Kidney epithelial cell (primary cell): ENCODE measurements around the gene CAMSAP1. TPM values are rescaled to one million over a fixed set of nuclear protein-coding genes. Genes with fewer than 3 reads are reported as not detected.

Source experiments
- DNase-seq: peaks from one replicate; pipeline ENCODE4 v3.0.0-alpha.2; 2010; ENCODE audit warnings: low read depth
- H3K27me3 ChIP-seq: 2 replicates; pipeline ENCODE4 v1.6.0; 2011; ENCODE audit warnings: low read length; ENCODE audit not compliant: control insufficient read depth, insufficient read depth
- H3K36me3 ChIP-seq: 2 replicates; pipeline ENCODE4 v1.5.1; 2011; ENCODE audit warnings: low read length; ENCODE audit not compliant: control insufficient read depth, insufficient read depth
- H3K4me3 ChIP-seq: 2 replicates; pipeline ENCODE4 v1.5.1; 2011; ENCODE audit warnings: low read depth, mild to moderate bottlenecking, control low read depth, low read length
- CTCF ChIP-seq: IDR thresholded peaks from 2 replicates; pipeline ENCODE4 v1.5.1; 2011; ENCODE audit warnings: mild to moderate bottlenecking, moderate library complexity, low read length, control low read depth, inconsistent platforms; ENCODE audit not compliant: insufficient read depth, poor library complexity, severe bottlenecking
- total RNA-seq: library from RNA; depleted of rRNA; stranded (reverse); fragments of >200 nt; gene quantifications from 2 replicates; pipeline ENCODE4 v1.2.3, GENCODE V29; 2015

Gene CAMSAP1
- total RNA-seq, 1 donor from 2014 or later: 70.4 TPM

DNA sequence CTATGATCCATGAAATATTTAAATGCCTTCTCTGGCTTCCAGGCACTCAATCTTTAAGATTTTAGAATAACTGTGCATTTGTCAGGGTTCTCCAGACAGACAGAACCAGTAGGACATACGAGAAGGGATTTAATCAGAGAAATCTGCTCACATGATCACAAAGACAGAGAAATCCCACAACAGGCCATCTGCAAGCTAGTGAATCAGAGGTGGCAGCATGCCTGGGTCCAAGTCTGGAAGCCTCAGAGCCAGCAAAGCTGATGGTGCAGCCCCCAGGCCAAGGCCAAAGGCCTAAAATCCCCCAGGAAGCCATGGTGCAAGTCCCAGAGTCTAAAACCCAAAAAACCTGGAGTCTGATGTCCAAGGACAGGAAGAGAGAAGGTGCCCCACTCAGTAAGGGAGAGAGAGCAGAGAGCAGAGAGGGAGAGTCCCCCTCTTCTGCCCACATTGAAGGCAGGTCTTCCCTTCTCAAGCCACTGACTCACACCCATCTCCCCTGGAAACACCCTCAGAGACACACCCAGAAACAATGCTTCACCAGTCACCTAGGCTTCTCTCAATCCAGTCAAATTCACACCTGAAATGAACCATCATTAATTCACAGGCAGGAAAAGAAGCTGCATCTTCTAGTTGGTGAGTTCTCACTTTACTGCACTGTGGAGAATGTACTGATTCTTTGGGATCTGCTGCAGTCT is 48.7 kb downstream of the CAMSAP1 start:
- H3K36me3 ChIP-seq: peaks cover 4% of the 10 kb centered on the region
- no peak for DNase-seq
- no peak for TF ChIP-seq CTCF
- H3K4me3 ChIP-seq: no peak overlapping the region
- H3K27me3 ChIP-seq: no peaks in the 10 kb centered on the region

DNA sequence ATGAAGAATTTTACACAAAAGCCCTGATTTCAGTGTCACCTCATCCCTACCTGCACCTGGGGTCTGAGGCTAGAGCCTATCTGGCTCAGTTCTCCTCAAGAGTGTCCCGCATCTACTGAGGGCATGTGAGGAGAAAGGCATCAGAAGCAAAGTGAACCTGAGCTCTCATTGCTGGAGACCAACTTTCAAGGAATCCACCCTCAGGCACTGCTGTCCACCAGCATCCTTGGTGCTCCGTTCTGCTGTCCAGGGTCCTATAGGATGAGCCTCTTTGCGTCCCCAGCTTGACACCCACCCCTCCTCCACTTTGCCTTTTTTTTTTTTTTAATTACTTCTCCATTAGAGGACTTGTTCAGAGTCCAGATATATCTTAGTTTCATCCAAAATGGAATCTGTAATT is 49.5 kb downstream of the CAMSAP1 start:
- no peak for TF ChIP-seq CTCF
- no peak overlapping the region for H3K4me3 ChIP-seq
- peaks cover 4% of the 10 kb centered on the region for H3K36me3 ChIP-seq
- no peak for DNase-seq
- H3K27me3 ChIP-seq: no peaks in the 10 kb centered on the region

GRCh38 chr9:135857371-135857786 is 50.0 kb downstream of the CAMSAP1 start:
- DNase-seq: no peak
- Histone ChIP-seq H3K4me3 (no peak overlapping the region), H3K27me3 (no peaks in the 10 kb centered on the region), H3K36me3 (peaks cover 4% of the 10 kb centered on the region)
- TF ChIP-seq CTCF: no peak

DNA sequence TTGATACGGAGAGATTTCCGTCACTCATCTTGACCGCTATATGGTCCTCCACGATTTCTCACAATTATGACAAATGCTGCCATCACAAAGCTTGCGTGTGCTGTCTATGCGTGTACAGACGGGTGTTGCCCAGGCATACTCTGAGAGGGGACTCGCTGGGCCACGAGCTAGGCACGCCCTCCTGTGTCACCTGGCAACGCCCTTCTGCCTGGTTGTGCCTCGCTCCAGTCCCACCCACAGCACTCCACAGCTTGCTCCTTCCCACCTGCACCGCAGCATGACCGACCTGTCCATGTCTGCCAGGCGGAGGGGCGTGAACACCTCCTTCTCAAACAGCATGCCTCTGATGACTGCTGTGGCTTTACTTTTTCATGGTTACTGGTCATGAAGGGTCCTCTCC is 55.6 kb downstream of the CAMSAP1 start:
- no peak for DNase-seq
- no peak for TF ChIP-seq CTCF
- no peaks in the 10 kb centered on the region for H3K27me3 ChIP-seq
- H3K4me3 ChIP-seq: no peak overlapping the region
- peaks cover 4% of the 10 kb centered on the region for H3K36me3 ChIP-seq

- no peaks in the 10 kb centered on the region for H3K27me3 ChIP-seq
- no peak overlapping the region for H3K4me3 ChIP-seq
- TF ChIP-seq CTCF: no peak
- no peak for DNase-seq
- H3K36me3 ChIP-seq: peaks cover 2% of the 10 kb centered on the region
Measured at GRCh38 chr9:135850737-135851136, 56.6 kb downstream of the CAMSAP1 start.

GRCh38 chr9:135849181-135849580 is 58.2 kb downstream of the CAMSAP1 start:
- Histone ChIP-seq H3K36me3 (peaks cover 2% of the 10 kb centered on the region), H3K4me3 (no peak overlapping the region), H3K27me3 (no peaks in the 10 kb centered on the region)
- TF ChIP-seq CTCF: no peak
- no peak for DNase-seq
